SH-SY5Y (cell line): Measurements from ENCODE around the gene FKBP7.

Experiments used
- GATA2 ChIP-seq: IDR thresholded peaks from 2 replicates; pipeline ENCODE4 v1.6.1; 2011; ENCODE audit warnings: mild to moderate bottlenecking, low read depth, low read length
- GATA3 ChIP-seq: IDR thresholded peaks from 2 replicates; pipeline ENCODE4 v1.6.1; 2011; ENCODE audit warnings: low read depth, mild to moderate bottlenecking, low read length, moderate library complexity

The FKBP7 gene

DNA sequence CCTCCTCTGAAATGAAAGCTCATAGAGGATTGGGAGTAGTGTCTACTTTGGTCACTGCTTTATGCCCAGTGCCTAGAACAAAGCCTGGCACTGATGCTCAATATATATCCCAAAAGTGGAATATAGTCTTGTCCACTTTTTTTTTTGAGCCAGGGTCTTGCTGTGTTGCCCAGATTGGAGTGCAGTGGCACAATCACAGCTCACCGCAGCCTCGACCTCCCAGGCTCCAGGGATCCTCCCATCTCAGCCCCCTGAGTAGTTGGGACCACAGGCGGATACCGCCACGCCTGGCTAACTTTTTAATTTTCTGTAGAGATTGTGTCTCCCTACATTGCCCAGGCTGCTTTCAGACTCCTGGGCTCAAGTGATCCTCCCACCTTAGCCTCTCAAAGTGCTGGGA is 3.8 kb downstream of the FKBP7 start:
- TF ChIP-seq GATA3 (no peak), GATA2 (no peak)

DNA sequence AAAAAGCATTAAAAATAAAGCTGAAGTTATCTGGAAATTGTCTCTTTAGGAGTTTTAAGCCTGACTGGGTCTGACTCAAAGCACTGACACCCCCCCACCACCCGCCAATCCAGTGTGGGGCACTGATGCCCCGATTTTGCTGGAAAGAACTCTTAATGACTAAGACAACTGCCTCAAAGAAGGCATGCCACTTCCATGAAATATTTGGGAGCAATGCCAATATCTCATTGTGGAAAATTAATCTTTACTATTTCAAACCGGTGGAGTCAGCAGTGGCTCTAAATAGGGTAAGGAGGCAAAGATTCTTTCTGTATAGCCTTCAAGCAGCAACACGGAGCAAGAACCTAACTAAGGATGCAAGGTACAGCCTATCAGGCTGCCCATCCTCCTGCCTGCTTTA is 4.5 kb downstream of the FKBP7 start:
- no peak for TF ChIP-seq GATA2

DNA sequence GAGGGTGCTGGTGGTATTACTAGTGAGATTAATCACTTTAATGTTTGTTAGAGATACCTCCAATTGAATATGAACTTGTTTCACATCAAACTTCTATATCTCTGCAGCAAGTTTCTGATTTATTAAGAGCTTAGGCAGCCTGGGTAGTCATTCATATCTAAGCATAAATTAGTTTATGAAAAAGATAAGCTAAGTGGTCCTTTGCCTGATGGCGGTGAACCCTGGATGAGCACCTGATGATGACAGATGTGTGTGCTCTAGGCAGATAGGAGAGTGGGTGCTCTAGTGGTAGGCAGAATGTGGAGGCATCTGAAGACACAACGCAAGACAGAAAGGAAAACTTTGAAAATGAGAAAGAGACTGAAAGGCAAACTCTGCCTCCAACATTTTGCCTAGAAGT is 5.0 kb downstream of the FKBP7 start:
- TF ChIP-seq GATA3 = no peak
- peak; percentile 35 for TF ChIP-seq GATA2

DNA sequence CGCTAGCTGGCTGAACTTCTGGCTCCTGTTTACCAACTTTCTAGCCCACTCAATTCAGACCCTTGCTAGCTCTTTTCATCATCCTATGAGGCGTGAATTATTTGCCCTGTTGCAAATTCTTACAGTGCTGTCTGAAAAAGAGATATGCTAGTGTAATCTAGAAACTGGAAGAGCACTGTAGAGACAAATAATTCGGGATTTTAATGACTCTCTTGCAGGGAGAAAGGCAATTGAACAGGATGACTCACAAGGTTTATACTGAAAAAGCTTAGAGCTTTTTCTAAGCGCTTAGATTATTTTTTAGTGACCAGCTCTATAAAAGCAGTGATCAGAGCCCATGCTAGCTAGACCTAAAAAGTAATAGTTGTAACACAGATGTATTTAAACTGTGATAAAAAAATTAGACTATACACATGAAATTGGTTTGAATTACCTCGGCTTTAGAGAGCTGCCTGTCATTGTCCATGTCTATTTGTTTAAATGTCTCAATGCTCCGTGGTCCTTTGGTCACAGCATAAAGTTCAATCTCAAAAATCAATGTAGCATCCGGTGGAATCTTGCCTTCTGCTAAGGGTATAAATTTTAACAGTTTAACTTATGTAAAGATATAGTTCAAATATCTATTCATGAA is 9.1 kb downstream of the FKBP7 start:
- no peak for TF ChIP-seq GATA2
- no peak for TF ChIP-seq GATA3

DNA sequence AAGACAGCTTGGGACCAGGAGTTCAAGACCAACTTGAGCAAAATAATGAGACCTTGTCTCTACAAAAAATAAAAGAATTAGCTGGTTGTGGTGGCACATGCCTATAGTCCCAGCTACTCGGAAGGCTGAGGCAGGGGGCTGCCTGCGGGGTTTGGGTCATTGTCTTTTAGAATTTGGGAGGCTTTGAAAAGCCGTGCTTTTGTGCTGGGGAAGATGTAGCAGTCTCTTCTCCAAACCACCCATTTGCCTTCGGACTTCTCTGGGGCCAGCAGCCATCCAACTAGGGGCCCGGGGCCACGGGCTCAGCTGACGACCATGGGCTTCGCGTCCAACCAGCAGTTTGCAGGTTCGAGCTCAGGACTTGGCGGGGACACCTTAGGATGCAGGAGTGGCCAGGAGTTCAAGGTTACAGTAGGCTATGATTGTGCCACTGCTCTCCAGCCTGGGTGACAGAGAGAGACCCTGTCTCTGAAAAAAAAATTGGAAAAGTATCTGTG is 21.0 kb downstream of the FKBP7 start:
- TF ChIP-seq GATA2 (no peak), GATA3 (no peak)

DNA sequence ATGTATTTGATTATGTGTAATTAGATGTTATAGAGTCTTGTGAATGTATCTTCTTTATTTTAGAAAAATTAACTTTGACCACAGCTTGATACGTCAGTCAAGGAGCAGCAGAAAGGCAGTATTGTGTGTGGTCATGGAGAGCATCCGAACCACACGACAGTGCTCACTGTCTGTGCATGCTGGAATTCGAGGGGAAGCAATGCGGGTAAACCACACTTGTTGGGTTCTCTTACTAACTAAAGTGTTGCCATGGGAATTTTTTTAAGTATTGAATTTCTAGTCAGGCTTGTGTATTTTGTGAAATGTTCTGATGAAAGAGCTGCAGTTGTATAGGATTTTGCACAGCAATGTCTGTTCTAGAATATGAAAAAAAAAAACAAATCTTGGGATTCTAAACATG is 22.5 kb downstream of the FKBP7 start:
- TF ChIP-seq GATA3 (no peak), GATA2 (no peak)

DNA sequence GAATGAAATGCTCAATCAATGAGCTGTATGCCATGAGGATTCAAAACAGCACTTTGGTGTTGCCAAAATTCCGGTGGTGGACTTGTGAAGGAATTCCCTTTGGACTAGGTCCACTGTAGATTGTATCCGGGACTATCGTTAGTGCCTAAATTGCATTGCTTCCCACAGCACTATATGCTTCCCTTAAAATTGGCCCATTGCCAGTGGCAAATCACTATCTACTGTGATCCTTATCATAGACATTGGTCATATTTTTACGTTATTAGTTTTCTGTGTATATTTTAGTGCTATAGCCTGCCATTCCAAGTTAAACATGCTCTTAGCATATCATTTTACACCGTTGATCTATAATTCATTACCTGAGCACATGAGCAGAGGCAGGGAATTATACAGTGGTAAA is 25.5 kb downstream of the FKBP7 start:
- TF ChIP-seq GATA3 (no peak), GATA2 (no peak)

DNA sequence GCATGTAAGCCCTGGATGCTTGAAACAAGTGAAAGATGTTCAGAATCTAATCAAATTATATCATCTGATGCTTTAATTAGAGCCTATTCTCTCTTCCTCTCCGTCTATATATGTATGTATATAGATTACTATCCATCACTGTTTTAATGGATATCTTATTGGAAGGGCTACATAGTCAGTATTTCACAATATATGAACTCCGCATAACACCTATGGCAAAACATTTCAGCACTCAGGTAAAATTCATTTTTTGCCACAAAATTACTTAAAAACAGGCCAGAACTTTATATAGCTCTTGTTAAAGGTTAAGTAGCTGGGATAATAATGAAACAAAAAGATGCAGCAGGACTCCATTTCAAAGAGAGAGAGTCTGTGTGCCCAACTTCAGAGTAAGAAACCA is 26.1 kb downstream of the FKBP7 start:
- TF ChIP-seq GATA2 (no peak), GATA3 (no peak)

DNA sequence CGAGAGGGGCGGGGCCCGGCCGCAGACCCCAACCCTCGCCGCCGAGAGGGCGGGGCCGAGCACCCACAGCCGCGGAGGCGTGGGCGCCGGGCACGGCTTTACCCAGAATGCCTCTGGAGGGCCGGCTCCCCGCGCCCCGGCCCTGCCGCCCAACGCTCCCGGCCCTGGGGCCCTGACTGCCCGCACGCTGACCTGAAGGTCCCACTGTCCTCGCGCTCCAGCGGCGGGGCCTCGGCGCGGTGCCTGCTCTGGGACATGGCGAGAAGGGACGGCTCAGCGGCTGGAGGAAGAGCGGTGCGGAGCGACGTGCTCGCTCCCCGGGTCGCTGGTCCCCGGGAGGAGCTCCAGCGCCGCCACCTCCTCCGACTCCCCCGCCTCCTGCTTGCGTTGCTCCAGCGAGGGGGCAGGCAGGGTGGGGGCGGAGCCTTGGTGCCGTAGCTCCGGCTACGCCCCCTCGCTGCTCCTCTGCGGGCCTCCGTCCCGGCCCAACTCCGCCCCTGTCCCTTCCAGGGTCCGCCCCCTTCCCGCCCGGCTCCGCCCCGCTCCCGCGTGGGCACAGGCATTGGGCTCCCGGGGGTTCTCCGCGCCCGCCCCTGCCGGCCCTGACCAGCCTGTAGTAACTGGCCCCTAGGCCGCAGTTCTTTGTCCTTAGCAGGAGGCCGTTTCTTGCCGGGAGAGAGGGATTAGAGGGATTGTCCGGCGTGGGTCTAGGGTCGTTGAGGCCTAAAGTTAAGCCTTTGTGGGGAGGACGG is 27.4 kb downstream of the FKBP7 start, which contains the start of the genes PJVK and PRKRA:
Gene PJVK (plus strand): TSS at position 605 of the 752 bp plus-strand sequence. CDS start 2,032 bp downstream, outside the sequence.
Gene PRKRA (minus strand): TSS at position 402 of the 752 bp plus-strand sequence. CDS start 145 bp downstream, at position 257.
- TF ChIP-seq GATA3 (no peak), GATA2 (no peak)

DNA sequence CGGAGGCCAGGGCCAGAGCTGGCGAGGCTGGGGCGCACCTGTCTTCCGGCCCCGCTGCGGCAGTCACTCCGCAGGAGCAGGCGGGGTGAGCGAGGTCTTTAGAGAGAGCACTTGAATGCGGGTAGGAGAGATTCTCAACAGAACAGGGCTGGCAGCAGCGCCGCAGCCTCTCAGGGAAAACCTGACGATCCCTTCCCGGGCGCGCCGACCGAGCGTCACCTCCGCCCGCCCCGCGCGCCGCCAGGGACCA is 28.0 kb downstream of the FKBP7 start:
- TF ChIP-seq GATA2 = no peak
- TF ChIP-seq GATA3 = no peak

DNA sequence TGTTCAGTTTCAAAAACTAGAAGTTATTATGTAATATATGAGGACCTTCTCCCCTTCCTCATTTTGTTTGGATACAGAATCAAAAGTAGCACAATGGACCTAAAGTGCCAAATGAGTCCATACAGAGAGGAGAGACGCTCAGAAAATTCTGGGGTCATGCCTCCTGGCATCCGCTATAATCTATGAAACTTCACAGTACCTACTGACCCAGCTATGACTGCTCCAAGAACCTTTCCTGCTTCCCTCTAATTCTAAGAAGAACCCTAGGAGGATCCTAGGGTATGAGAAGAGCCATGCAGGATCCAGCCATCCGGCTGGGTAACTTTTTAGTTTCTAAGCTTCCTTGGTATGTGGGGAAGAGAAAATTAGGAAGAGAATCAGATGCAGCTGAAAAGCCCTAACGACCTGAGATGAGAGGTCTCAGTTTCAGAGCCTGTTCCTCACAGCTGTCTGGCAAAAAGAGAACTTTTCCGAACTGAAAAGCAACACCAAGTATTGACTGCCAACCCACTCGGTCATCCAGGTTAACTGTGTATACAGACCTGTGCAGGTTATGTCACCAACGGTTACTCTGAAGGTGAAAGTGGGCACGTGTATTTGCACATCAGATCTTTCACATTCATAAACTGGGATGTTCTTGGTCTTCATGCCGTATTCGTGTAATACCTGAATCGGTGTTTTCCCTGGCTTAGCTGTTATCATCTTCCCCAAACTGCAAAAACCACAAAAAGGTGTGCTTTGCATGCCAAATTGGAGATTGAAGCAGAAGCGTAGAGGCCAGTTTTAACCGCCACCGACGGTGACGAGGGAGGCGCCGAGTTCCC is 28.5 kb downstream of the FKBP7 start:
- no peak for TF ChIP-seq GATA3
- TF ChIP-seq GATA2 = no peak

DNA sequence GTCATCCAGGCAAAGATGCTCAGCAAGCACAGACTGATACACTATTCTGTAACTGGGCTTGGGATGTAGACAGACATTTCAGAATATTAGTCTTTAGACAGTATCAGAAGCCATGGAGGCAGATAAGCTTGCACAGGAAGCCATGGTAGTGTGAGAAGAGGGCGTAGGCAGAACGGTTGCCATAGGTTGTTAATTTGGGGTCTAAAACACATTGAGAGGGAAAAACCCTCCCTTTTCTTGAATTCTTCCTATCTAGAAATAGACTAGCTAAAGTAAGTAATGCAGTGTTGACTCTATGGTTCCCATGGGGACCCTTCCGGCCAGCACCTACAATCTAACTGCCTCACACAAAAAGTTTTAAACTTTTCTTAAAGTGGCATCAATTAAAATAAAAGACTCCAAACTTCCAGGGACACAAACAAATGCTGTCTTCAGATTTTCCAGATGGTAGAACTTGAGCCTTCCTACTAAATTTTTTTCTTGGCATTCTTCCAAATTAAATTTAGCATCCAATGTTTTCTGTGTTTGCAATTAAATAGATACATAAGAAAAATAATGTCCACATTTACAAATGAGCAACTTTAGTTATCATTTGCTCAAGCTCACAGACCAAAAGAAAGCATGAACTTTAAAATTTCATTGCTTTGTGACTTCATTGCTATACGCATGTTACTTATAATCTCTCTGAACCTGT is 29.3 kb downstream of the FKBP7 start:
- no peak for TF ChIP-seq GATA2
- no peak for TF ChIP-seq GATA3

DNA sequence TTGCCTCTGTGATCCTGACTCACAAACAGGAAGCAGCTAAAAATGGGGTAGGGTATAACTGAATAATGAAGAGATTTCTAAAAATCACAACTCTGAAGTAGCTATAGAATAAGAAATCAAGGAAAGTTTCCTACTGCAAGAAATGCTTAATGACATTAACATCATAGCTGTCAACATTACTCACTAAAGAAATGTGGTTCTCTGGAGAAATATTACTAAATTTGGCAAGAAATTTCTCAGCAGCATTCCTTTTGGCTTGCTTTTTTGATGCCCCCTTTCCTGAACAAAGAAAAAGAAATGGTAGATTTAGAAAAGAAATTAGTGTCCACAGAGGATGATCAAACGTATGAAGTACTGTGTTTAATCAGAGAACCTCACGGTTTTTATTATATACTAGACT is 37.0 kb downstream of the FKBP7 start:
- TF ChIP-seq GATA2 (no peak), GATA3 (no peak)

DNA sequence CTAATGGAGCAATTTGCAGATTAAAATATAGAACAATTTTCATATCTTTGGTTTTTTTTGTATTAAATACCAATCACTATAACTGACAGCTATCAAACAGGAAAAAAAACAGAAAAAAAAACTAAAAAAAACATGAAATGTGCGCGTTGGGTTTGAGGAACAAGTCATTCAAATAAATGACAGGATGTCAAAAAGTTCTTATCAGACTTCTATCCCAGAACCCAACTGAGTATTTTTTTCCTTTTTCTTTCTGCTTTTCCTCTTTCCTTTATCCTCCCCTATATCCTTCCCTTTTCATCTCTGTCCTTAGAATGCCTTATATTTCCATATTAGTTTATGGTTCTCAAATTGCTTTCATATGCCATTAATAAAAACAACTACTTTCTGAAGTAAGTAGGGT is 41.7 kb downstream of the FKBP7 start:
- TF ChIP-seq GATA2 (no peak), GATA3 (no peak)
